Osteoblast (primary cell): ENCODE data around the gene CAMK2B. TPM values are rescaled to one million over a fixed set of nuclear protein-coding genes. Genes with fewer than 3 reads are reported as not detected.

Experiments
- DNase-seq: peaks from one replicate; pipeline ENCODE4 v3.0.0; 2011; ENCODE audit warnings: low spot score, mixed read lengths; ENCODE audit not compliant: insufficient read length; ENCODE audit errors: missing footprints
- H2AFZ ChIP-seq: 2 replicates; pipeline ENCODE4 v1.6.0; 2011; ENCODE audit warnings: mild to moderate bottlenecking, low read length
- H3K27ac ChIP-seq: 2 replicates; pipeline ENCODE4 v1.5.1; 2011; ENCODE audit warnings: mild to moderate bottlenecking, low read depth, low read length, moderate library complexity
- H3K27me3 ChIP-seq: 2 replicates; pipeline ENCODE4 v1.6.0; 2012; ENCODE audit warnings: mild to moderate bottlenecking, control low read depth, inconsistent platforms, low read length, moderate library complexity; ENCODE audit not compliant: insufficient read depth
- H3K36me3 ChIP-seq: 2 replicates; pipeline ENCODE4 v1.5.1; 2011; ENCODE audit warnings: mild to moderate bottlenecking, low read length, control low read depth, moderate library complexity; ENCODE audit not compliant: insufficient read depth
- H3K4me1 ChIP-seq: 2 replicates; pipeline ENCODE4 v1.5.1; 2011; ENCODE audit warnings: mild to moderate bottlenecking, low read length, control low read depth, moderate library complexity; ENCODE audit not compliant: insufficient read depth
- H3K4me2 ChIP-seq: 2 replicates; pipeline ENCODE4 v1.6.0; 2011; ENCODE audit warnings: mild to moderate bottlenecking, low read length; ENCODE audit not compliant: insufficient read depth
- H3K4me3 ChIP-seq: fragments of 200-600 bp; sonication (generic); 3 replicates; pipeline ENCODE4 v1.5.1; 2012; ENCODE audit warnings: mild to moderate bottlenecking, low read length, inconsistent platforms; ENCODE audit not compliant: insufficient read depth
- H3K79me2 ChIP-seq: 2 replicates; pipeline ENCODE4 v1.6.0; 2012; ENCODE audit warnings: mild to moderate bottlenecking, low read length, control low read depth, inconsistent platforms; ENCODE audit not compliant: insufficient read depth
- H3K9me3 ChIP-seq: 2 replicates; pipeline ENCODE4 v1.5.1; 2011; ENCODE audit warnings: low read depth, low read length, control low read depth
- H4K20me1 ChIP-seq: 2 replicates; pipeline ENCODE4 v1.6.0; 2012; ENCODE audit warnings: mild to moderate bottlenecking, low read length, control low read depth; ENCODE audit not compliant: insufficient read depth
- total RNA-seq: library from RNA; depleted of rRNA; stranded (reverse); fragments of >200 nt; gene quantifications from 2 replicates; pipeline ENCODE4 v1.2.3, GENCODE V29; 2012
- TF ChIP-seq, protein P1 (sequence below): IDR thresholded peaks from 2 replicates; pipeline ENCODE4 v1.5.1; 2011; ENCODE audit warnings: mild to moderate bottlenecking, low read depth, low read length, moderate library complexity; ENCODE audit errors: extremely low read depth

CAMK2B gene
- total RNA-seq, 1 donor = not detected

DNA sequence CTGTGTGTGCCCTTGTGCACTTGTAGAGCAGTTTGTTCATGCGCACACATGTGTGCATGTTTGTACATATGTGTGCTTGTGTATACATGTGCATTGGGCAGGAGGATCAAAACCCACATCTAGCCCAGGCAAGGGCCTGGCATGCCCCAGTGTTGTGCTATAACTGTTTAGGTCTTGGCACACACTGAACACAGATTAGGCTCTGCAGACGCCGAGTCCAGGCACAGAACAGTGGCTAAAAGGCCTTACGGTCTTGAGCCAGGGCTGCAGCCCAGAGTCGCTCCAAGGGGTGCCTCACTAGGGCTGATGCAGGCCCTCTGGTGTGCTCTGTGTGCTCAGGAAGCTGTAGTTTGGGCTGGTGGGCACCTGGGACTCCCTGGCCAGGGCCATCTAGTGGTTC is 68.9 kb downstream of the CAMK2B start:
- Histone ChIP-seq H3K27me3 (no peaks in the 10 kb centered on the region), H3K9me3 (no peaks in the 10 kb centered on the region), H3K4me3 (no peak overlapping the region), H3K79me2 (no peaks in the 10 kb centered on the region), H3K27ac (no peak overlapping the region), H4K20me1 (no peaks in the 10 kb centered on the region), H3K4me1 (peaks cover 28% of the 10 kb centered on the region), H2AFZ (no peak overlapping the region), H3K36me3 (no peaks in the 10 kb centered on the region), H3K4me2 (no peak overlapping the region)
- DNase-seq = no peak
- TF ChIP-seq, protein P1, sequence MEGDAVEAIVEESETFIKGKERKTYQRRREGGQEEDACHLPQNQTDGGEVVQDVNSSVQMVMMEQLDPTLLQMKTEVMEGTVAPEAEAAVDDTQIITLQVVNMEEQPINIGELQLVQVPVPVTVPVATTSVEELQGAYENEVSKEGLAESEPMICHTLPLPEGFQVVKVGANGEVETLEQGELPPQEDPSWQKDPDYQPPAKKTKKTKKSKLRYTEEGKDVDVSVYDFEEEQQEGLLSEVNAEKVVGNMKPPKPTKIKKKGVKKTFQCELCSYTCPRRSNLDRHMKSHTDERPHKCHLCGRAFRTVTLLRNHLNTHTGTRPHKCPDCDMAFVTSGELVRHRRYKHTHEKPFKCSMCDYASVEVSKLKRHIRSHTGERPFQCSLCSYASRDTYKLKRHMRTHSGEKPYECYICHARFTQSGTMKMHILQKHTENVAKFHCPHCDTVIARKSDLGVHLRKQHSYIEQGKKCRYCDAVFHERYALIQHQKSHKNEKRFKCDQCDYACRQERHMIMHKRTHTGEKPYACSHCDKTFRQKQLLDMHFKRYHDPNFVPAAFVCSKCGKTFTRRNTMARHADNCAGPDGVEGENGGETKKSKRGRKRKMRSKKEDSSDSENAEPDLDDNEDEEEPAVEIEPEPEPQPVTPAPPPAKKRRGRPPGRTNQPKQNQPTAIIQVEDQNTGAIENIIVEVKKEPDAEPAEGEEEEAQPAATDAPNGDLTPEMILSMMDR = no peak

DNA sequence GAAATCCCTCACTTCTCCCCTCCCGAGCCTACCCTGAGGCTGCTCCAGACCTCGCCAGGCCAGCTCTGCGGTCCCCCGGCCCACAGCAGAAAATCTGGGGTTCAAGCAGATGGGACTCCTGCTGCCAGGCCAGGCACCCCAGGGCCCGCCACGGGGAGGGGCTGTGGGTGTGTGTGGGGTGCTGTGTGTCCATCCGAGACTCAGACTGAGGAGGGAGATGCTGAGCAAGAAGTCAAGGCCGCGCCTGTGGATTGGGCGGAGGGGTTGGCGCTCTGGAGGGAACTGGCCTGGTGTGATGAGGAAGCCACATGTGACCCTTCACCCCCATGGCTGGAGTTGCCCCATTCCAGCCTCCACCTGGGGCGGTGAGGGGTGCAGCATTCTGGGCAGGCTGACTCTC is 73.5 kb downstream of the CAMK2B start:
- no peaks in the 10 kb centered on the region for H3K36me3 ChIP-seq
- TF ChIP-seq, protein P1 = no peak

DNA sequence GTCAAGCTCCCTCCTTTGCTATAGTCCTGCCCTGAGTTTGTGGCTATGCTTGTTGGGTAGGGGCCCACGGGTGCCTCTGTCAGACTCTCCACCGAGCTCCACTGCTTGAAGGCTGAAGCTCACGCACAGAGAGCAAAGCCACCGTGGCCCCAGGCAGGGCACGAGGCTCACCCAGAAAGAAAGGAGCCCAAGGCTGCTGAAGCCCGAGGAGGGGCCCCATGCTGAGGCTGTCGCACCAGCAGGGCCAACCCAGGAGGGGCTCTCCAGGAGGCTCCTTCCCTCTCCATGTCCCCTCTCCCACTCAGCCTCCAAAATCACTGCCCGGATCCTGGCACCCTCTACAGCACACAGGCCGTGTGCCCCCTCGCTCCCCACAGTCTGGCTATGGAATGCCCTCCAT is 74.1 kb downstream of the CAMK2B start:
- no peaks in the 10 kb centered on the region for H3K79me2 ChIP-seq
- no peak overlapping the region for H3K27ac ChIP-seq
- H3K36me3 ChIP-seq = no peaks in the 10 kb centered on the region
- no peaks in the 10 kb centered on the region for H4K20me1 ChIP-seq
- no peak overlapping the region for H2AFZ ChIP-seq
- TF ChIP-seq, protein P1 = no peak
- H3K27me3 ChIP-seq = no peaks in the 10 kb centered on the region
- H3K4me3 ChIP-seq = no peak overlapping the region
- no peaks in the 10 kb centered on the region for H3K9me3 ChIP-seq
- H3K4me1 ChIP-seq = no peaks in the 10 kb centered on the region
- H3K4me2 ChIP-seq = no peak overlapping the region
- no peak for DNase-seq

More for the DNA sequence above, 73.5 kb downstream of the CAMK2B start:
- no peaks in the 10 kb centered on the region for H3K79me2 ChIP-seq
- no peaks in the 10 kb centered on the region for H3K9me3 ChIP-seq
- no peak for DNase-seq
- no peak overlapping the region for H3K4me2 ChIP-seq
- no peak overlapping the region for H3K4me3 ChIP-seq
- no peak overlapping the region for H2AFZ ChIP-seq
- no peaks in the 10 kb centered on the region for H3K4me1 ChIP-seq
- no peak overlapping the region for H3K27ac ChIP-seq
- H3K27me3 ChIP-seq = no peaks in the 10 kb centered on the region
- H4K20me1 ChIP-seq = no peaks in the 10 kb centered on the region

DNA sequence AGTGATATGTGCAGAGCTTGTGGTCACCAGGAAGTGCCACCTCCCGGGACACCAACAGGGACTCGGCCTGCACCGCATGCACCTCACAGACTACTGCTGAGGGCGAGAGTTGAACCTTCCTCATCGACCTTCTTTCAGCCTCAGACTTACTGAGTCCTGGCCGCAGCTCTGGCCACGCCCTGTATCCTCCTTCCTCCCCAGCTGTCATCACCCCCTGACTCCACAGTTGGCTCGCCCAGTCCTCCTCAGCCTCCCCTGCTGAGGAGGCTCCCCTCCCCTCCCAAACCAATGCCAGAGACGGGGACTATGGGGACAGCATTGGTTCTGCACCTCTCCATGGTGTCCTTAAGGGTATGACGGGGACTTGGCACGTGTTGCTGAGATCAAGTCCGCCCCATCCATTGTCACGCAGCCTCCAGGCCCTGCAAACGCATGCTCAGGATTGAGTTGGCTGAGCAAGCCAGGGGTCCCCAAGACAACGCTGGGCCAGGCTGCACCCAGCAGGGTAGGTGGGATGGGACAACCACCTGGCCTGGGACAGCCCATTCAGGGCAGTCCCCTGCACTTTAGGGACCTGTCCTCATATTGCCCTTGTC is 75.7 kb downstream of the CAMK2B start:
- no peaks in the 10 kb centered on the region for H3K79me2 ChIP-seq
- H3K4me1 ChIP-seq = no peaks in the 10 kb centered on the region
- no peaks in the 10 kb centered on the region for H4K20me1 ChIP-seq
- no peak overlapping the region for H2AFZ ChIP-seq
- no peaks in the 10 kb centered on the region for H3K9me3 ChIP-seq
- TF ChIP-seq, protein P1 = no peak
- no peak overlapping the region for H3K27ac ChIP-seq
- H3K4me3 ChIP-seq = no peak overlapping the region
- H3K4me2 ChIP-seq = no peak overlapping the region
- H3K27me3 ChIP-seq = no peaks in the 10 kb centered on the region
- DNase-seq = no peak
- no peaks in the 10 kb centered on the region for H3K36me3 ChIP-seq
